Measurements from ENCODE around the gene CCDC7.
"Not testable (repeated sequence)": the region's sequence is repeated elsewhere in the genome, so short reads cannot be mapped to it uniquely, and the experiment has no call there.

The CCDC7 gene

DNA sequence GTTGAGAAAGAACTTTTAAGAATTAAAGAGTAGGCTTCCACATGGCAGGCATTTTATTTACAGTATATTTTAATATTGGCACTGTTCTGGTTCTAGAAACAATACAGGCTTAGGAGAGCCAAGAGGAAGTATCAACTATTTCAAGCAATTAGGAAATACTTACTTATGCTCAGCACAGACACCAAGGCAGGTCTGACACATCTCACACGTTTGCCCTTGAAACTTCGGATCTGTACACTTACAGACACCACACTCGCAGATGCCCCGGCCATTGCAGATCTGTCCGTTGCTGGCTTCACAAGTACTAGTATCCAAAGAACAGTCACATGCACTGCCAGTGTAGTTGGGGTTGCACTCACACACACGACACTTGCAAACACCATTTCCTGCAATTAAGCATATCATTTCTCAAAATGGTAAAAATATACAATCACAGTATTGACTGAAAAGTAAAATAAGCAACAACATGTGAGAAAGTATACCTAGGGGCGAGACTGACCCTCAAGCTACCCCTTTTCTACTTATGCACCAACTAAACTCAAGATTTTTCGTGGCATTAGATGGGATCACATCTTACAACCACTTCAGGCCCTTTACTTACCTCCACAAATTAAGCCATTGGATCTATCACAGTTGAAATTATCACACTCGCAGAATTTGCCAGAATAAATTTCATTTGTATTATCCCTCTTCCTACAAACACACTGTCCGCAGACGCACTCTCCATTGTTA lies 465.5 kb downstream of the CCDC7 start:
- no peak for DNase-seq

GRCh38 chr10:32917817-32918216 lies 471.9 kb downstream of the CCDC7 start:
- DNase-seq; intact Hi-C loops (cut with DNase I): not testable (repeated sequence)

More for the DNA sequence above, 465.5 kb downstream of the CCDC7 start:
- intact Hi-C loops (cut with DNase I), result no loop called here

DNA sequence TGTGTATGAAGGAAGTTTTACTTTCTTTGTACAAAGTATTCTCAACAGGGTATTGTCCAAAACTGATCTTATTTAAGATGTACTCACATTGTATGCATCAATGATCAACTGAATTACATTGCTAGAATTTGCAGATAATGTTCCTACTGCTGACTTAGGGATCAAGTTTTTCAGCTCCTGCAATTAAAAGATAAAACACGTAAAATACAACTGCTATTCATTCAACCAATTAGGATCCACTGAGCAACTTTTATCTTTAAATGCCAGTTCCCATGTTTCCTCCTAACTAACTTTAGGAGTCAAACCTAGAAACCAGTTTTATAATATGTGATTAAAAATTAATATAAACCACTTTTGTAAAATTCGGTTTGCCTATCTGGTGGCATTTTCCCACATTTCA lies 476.2 kb downstream of the CCDC7 start:
- intact Hi-C loops (cut with DNase I), result no loop called here
- no peak for DNase-seq

GRCh38 chr10:32923134-32923533 lies 477.2 kb downstream of the CCDC7 start:
- DNase-seq, result no peak
- intact Hi-C loops (cut with DNase I), result no loop called here

DNA sequence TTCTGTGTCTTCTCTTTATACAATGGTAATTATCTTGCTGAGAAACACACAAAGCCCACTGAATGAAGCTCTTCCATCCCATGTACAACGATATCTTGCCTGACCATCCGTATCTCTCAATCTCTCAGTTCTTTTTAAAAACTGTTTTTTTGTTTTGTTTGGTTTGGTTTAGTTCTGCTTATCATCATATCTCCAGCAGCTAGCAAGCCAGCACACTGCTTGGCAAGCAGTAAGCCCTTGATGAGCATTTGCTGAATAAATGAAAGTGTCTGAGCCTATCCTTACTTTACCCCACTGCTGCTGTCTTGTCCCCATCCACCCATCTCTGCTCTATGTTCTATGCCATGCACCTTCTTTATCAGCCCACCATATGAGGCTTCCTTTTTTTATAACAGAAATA lies 477.9 kb downstream of the CCDC7 start:
- intact Hi-C loops (cut with DNase I), result no loop called here
- no peak for DNase-seq

Measured in posterior cingulate gyrus (tissue), 11 donors.